Measurements from ENCODE around the gene COPS7B. TPM values are rescaled to one million over a fixed set of nuclear protein-coding genes. Genes with fewer than 3 reads are reported as not detected.

COPS7B gene
- total and polyA plus RNA-seq, 10 of the 15 experiments (the other 5 are each of a cell fraction or from before 2014, with no cell fraction given), result 6.3 to 58.8 (median 40.4) TPM

- no peak for TF ChIP-seq TAF1 (IDR thresholded peaks at IDR 0.05; ENCODE audit: borderline replicate concordance, low read depth, low read length)
- no peak for TF ChIP-seq USF2 (IDR thresholded peaks at IDR 0.05; ENCODE audit: borderline replicate concordance, low read depth, low read length)
- no peak for TF ChIP-seq E2F4 (IDR thresholded peaks at IDR 0.05; ENCODE audit: low read depth, low read length)
- TF ChIP-seq CTCF (IDR thresholded peaks at IDR 0.05 in 2 of 3, conservative IDR thresholded peaks at IDR 0.05 in 1 of 3; ENCODE audit: control insufficient read depth in 2 of 3, extremely low read depth in 1 of 3, insufficient read depth in 1 of 3, low read depth in 3 of 3, low read length in 3 of 3), result peak in 1 of 3 experiments; percentile 30; a peak in 2 of 6 replicates
- no peak for TF ChIP-seq KDM1A (IDR thresholded peaks at IDR 0.05; ENCODE audit: borderline replicate concordance)
- no peak for TF ChIP-seq LARP7 (IDR thresholded peaks at IDR 0.05)
- TF ChIP-seq SUPT20H (IDR thresholded peaks at IDR 0.05; ENCODE audit: borderline replicate concordance, control insufficient read depth, low read depth, low read length), result no peak
- peak; percentile 46 for TF ChIP-seq PBX3 (IDR thresholded peaks at IDR 0.05; ENCODE audit: insufficient replicate concordance, low read depth, low read length)
- peak; percentile 29; the same call in 1 of the 2 replicates for TF ChIP-seq RAD21 (IDR thresholded peaks at IDR 0.05; ENCODE audit: insufficient read depth, low read depth, low read length)
- TF ChIP-seq PRDM15 (CRISPR knock-in tag; IDR thresholded peaks at IDR 0.05), result no peak
- peak; percentile 29 for TF ChIP-seq MLLT1 (IDR thresholded peaks at IDR 0.05)
- 0 out of 2 replicates have a peak, but pooled peaks have one; percentile 23 for TF ChIP-seq BACH1 (IDR thresholded peaks at IDR 0.05; ENCODE audit: borderline replicate concordance)
- TF ChIP-seq SPI1 (IDR thresholded peaks at IDR 0.05; ENCODE audit: borderline replicate concordance, insufficient read depth, low read depth, low read length), result peak; percentile 88
- TF ChIP-seq ZNF274 (IDR thresholded peaks at IDR 0.05; ENCODE audit: insufficient read depth, insufficient read length), result no peak
- TF ChIP-seq NBN (IDR thresholded peaks at IDR 0.05), result peak; percentile 81; the same call in 1 of the 2 replicates
- TF ChIP-seq RCOR1 (conservative IDR thresholded peaks at IDR 0.05; ENCODE audit: low read depth, low read length), result no peak
- no peak for TF ChIP-seq PAX8 (IDR thresholded peaks at IDR 0.05)
Measured at GRCh38 chr2:231769170-231770136, 16.8 kb upstream of the COPS7B start (continued).

Data from GM12878 (cell line).